ENCODE data around the gene CYP2A6.
"Not testable (repeated sequence)": the region's sequence is repeated elsewhere in the genome, so short reads cannot be mapped to it uniquely, and the experiment has no call there.

Gene CYP2A6

DNA sequence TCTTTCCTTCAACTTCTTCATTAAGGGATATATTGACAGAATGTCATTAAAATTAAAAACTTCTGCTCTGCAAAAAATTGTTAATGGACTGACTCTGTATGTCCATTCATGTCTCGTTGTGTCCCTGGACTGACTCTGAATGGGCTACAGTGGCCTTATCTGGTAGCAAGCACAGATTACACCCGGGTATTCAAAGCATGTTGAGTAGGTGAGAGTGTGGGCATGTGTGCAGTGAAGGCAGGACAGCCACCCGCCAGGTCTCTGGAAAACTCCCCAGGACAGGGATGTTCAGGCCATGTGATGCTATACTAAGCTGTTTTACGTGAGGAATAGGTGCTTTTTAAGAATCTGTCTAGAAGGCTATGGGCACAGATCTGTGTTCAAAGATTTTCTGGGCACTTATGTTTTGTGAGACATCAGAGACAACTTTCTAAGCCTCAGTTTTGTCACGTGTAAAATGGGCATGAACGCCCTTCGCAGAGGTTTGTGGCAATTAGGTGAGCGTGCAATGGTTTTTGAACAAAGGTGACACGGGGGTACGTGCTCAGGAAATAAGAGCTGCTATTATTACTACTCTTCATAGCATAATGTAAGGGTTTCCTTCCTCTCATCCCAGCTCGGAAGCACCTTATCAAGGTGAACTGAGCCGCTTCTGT lies 7.1 kb downstream of the CYP2A6 start:
- not testable (repeated sequence) for DNase-seq

DNA sequence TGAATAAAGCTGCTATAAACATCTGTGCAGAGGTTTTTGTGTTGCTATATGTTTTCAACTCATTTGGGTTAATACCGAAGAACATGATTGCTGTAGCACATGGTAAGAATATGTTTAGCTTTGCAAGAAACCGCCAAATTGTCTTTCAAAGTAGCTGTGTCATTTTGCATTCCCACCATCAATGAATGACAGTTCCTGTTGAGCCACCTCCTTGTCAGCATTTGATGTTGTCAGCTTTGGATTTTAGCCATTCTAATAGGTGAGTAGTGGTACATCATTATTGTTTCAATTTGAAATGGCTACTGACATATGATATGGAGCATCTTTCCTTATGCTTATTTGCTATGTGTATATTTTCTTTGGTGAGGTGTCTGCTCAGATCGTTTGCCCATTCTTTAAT lies 8.2 kb downstream of the CYP2A6 start:
- not testable (repeated sequence) for DNase-seq

DNA sequence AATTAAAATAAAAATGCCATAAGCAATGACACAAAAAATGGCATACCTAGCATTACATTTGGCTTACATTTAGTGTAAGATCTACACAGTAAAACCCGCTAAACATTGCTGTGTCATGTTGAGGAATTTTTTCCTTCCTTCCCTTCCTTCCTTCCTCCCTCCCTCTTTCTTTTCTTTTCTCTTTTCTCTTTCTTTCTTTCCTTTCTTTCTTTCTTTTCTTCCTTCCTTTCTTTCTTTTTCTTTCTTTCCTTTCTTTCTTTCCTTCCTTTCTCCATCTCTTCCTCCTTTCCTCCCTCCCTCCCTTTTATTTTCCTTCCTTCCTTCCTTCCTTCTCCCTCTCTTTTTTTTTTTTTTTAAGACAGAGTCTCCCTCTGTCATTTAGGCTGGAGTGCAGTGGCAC lies 11.8 kb downstream of the CYP2A6 start:
- not testable (repeated sequence) for DNase-seq

DNA sequence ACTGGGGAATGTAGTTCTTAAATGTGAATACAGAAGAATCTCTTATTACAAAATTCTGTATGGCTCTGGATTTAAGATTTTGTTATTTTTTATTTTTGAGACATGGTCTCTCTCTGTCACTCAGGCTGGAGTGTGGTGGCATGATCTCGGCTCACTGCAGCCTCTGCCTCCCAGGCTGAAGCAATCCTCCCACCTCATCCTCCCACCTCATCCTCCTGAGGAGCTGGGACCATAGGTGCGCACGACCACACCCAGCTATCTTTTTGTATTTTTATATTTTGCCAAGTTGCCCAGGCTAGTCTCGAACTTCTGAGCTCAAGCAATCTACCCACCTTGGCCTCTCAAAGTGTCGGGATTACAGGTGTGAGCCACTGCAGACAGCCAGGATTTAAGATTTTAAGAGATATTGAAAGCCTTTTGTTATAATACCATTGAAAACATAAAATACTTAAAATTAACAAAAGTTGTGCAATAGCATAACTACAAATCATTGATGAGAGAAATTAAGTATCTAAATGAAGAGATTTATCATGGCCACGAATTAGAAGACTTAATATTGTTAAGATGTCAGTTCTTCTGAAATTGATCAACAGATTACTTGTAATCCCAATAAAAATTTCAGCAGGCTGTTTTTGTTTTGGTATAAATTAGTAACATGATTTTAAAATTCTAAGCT lies 13.4 kb downstream of the CYP2A6 start:
- no peak for DNase-seq

DNA sequence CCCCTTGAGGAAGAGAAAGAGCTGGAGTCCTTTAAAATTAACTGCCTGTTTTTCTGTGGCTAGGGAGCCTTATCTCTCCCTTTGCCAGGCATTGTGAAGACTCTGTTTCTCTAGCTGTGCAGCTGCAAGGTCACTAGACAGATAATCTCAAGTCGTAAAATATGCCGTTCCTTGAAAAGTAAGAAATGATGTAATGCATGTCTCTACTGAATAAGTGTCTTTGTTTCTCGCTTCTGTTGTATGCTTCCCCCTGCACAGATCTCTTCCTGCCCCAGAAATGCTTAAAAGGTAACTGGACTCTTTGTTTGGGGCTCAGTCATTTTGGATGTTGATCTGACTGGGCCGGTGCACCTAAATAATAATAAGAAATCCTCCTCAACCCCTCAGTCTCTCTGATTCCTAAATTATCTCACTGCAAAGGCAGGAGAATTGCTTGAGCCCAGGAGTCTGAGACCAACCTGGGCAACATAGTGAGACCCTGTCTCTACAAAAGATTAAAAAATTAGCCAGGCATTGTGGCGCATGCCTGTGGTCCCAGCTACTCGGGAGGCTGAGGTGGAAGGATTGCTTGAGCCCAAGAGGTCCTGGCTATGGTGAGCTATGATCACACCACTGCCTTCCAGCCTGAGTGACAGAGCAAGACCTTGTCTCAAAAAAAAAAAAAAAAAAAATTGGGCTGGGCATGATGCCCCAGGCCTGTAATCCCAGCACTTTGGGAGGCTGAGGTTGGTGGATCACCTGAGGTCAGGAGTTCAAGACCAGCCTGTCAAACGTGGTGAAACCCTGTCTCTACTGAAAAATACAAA lies 16.3 kb downstream of the CYP2A6 start:
- DNase-seq = not testable (repeated sequence)

DNA sequence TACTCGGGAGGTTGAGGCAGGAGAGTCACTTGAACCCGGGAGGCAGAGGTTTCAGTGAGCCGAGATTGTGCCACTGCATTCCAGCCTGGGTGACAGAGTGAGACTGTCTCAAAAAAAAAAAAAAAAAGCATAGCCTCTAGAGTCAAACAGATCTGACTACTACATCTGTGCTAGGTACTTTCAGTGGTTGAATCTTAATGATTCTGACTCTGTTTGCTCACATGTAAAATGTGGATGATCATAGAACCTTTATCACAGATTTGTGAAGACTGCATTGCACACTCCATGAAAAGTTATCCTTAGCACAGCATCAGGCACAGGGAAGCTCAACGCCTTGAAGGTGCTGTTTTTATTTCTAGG lies 17.8 kb downstream of the CYP2A6 start:
- DNase-seq = not testable (repeated sequence)

DNA sequence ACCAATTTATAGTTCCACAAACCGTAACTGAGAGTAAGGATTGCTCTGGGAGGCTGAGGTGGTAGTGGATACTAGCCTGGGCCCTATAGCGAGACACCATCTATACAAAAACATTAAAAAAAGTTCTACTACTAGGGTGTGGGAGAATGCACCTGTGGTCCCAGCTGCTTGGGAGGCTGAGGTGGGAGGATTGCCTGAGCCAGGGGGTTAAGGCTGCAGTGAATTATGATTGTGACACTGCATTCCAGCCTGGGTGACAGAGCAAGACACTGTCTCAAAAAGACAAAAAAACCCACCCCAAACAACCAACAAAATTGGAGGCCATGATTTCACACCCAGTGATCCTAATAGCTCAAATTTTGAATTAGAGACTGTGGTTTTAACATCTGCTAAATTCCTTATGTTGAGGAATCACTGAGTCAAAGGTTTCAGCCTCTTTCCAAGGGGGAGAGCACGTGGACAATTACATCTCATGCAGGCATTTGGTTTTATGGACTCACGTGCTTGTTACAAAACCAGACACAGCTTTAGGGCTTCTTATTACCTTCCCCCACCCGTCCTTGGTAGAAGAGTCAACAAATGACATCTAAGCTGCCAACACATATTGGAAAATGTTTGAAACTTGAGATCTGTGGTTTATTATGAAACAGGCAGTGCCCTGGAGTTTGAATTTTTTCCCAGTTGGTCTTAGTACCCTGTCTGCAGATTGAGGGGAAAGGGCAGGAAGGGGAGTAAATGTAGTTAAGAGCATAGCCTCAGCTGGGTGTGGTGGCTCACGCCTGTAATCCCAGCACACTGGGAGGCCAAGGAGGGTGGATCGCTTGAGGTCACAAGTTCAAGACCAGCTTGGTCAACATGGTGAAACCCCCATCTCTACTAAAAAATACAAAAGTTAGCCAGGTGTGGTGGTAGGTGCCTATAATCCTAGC lies 18.5 kb downstream of the CYP2A6 start:
- no peak for DNase-seq

DNA sequence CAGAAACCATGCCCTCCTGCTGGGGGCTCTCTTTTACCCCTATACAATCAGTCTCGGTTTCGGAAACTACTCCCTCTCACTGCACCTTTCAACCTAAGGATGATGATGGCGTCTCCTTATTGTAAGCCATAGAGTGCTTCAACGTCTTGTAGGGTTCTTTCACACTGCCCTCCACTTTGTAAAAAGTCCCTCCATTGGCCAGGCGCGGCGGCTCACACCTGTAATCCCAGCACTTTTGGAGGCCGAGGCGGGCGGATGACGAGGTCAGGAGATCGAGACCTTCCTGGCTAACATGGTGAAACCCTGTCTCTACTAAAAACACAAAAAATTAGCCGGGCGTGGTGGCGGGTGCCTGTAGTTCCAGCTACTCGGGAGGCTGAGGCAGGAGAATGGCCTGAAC lies 19.5 kb downstream of the CYP2A6 start:
- not testable (repeated sequence) for DNase-seq

DNA sequence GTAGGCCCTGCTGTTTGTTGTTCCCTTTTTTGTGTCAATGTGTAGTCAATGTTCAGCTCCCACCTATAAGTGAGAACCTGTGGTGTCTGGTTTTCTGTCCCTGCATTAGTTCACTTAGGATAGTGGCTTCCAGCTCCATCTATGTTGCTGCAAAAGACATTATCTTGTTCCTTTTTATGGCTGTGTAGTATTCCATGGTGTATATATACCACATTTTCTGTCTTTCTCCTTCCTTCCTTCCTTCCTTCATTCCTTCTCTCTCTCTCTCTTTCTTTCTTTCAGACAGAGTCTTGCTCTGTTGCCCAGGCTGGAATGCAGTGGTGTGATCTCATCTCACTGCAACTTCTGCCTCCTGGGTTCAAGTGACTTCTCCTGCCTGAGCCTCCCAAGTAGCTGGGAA lies 21.0 kb downstream of the CYP2A6 start:
- DNase-seq = no peak

DNA sequence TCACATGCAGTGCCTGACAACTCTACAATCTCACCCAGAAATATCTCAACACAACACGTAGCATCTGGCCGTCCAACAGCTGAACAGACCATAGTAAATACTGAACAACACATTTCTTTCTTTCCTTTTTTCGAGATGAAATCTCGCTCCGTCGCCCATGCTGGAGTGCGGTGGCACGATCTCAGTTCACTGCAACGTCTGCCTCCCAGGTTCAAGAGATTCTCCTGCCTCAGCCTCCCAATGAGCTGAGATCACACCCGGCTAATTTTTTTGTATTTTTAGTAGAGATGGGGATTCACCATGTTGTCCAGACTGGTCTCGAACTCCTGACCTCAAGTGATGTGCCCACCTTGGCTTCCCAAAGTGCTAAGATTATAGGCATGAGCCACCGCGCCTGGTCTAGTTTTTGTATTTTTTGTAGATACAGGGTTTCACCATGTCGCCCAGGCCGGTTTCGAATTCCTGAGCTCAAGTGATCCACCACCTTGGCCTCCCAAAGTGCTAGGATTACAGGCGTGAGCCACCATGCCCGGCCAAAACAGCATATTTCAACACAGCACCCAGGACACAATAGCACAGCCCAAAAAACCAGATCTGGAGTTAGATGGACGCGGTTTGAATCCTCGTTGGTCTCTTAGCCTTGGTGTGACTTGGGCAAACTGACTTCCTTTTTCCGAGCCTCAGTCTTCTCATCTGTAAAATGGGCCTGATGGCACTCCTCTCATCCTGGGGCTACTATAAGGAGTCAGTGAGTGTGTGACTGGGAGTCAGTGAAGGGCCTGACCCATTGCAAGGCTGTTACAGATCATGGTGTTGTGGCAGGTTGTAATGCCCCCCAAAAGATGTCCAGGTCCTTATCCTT lies 22.6 kb downstream of the CYP2A6 start:
- no peak for DNase-seq

DNA sequence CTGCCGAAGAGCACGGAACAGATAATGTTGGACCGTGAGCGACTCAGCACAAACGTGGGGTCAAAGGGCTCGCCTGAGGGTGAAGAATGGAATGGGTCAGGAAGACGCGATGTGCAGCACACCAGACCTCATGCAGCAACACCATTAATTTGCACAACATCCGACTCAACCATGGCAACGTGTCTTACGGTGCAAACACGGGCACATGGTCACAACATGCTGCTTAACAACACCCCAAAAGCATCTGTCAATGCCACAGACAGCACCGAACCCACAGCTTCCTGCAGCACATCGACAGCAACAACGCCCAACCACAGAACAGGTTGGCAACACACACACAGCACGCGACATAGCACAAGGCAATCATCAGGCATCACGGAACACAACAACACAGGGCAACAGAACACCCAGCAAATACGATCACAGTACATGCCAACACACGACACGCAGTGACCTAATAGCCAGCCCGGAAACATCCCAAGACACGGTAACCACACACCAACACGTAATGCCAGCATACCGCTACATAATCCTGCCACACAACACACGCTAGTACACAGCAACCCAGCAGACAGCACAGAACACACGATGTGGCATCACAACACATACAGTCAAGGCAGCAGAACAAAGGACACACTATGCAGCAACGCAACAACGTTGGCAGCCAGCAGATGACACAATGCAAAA lies 23.4 kb downstream of the CYP2A6 start:
- DNase-seq = not testable (repeated sequence)

DNA sequence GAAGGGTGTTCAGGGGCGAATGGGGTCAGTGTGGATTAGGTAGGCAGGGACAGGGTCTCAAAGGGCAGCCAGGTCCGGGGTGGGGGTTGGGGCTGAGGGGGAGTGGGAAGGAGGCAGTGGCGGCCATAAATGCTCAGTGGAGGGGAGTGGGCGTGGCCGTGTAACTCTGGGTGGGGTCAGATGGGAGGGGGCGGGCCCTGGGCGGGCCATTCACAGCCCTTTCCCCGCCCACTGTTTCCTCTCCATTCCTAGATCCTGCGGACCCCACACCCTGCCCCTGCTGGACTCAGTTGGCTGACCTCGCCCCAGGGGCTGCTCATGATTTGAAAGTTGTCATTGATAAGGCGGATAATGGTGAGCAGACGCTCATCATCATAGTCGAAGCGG lies 23.9 kb downstream of the CYP2A6 start:
- not testable (repeated sequence) for DNase-seq

DNA sequence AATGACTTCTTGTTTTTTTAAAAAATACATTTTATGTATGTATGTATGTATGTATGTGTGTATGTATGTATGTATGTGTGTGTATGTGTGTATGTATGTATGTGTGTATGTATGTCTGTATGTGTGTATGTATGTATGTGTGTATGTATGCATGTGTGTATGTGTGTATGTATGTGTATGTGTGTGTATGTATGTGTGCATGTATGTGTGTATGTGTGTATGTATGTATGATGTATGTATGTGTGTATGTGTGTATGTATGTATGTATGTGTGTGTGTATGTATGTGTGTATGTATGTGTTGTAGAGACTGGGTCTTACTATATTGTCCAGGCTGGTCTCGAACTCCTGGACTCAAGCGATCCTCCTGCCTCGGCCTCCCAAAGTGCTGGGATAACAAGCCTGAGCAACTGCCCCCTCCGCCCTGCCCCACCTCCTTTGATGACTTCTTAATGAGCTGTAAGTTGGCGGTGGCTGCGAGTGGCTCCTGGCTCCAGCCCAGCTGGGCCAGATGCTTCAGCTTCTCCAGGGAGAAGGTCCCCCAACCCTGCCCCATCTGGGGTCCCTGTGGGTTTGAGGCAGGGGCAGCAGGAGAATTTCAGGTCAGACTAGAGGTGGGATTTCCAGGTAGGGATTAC lies 24.7 kb downstream of the CYP2A6 start:
- DNase-seq = not testable (repeated sequence)

DNA sequence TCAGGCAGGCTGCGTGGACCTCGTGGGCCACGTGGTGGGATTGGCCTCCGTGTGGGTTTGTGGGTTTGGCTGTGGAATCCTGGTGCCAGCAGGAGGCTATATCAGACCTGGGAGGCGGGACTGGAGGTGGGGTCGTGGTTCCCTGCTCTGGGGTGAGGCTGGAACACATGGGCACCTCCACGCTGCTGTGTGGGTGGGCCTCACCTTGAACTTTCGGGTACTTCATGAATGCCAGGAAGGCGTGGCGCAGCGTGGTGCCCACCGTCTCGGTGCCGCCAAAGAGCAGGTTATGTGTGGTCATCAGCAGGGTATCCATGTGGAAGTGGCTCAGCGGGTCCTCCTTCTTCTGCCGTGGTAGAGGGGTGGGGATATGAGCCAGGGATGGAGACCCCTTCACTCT lies 25.3 kb downstream of the CYP2A6 start:
- DNase-seq = not testable (repeated sequence)

DNA sequence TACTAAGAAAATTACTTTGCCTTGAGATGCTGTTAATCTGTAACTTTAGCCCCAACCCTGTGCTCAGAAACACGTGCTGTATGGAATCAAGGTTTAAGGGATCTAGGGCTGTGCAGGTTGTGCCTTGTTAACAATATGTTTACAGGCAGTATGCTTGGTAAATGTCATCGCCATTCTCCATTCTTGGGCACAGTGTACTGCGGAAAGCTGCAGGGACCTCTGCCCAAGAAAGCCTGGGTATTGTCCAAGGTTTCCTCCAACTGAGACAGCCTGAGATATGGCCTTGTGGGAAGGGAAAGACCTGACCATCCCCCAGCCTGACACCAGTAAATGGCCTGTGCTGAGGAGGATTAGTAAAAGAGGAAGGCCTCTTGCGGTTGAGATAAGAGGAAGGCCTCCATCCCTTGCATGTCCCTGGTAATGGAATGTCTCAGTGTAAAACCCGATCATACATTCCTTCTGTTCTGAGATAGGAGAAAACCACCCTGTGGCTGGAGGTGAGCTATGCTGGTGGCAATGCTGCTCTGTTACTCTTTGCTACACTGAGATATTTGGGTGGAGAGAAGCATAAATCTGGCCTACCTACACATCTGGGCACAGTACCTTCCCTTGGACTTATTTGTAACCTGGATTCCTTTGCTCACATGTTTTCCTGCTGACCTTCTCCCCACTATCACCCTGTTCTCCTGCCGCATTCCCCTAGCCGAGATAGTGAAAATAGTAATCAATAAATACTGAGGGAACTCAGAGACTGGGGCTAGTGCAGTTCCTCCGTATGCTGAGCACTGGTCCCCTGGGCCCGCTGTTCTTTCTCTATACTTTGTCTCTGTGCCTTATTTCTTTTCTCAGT lies 27.3 kb downstream of the CYP2A6 start:
- DNase-seq = not testable (repeated sequence)

DNA sequence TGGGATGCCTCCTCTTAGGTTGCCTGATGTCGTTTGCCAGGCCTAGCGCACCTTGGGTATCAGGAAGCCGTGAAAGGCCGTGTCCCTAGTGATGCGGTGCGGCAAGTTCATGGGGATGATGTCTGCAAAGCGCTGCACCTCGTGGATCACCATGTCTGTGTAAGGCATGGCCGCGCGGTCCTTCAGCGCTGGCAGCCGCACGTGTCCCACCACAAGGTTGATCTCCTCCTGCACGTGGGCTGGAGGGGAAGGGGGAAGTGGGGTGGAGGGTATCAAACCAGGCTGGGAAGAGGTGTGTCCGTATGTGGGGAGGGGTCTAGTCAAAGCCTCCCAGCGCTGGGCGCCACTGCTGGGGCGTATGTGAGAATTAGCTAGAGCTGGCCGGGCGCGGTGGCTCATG lies 28.1 kb downstream of the CYP2A6 start:
- no peak for DNase-seq

DNA sequence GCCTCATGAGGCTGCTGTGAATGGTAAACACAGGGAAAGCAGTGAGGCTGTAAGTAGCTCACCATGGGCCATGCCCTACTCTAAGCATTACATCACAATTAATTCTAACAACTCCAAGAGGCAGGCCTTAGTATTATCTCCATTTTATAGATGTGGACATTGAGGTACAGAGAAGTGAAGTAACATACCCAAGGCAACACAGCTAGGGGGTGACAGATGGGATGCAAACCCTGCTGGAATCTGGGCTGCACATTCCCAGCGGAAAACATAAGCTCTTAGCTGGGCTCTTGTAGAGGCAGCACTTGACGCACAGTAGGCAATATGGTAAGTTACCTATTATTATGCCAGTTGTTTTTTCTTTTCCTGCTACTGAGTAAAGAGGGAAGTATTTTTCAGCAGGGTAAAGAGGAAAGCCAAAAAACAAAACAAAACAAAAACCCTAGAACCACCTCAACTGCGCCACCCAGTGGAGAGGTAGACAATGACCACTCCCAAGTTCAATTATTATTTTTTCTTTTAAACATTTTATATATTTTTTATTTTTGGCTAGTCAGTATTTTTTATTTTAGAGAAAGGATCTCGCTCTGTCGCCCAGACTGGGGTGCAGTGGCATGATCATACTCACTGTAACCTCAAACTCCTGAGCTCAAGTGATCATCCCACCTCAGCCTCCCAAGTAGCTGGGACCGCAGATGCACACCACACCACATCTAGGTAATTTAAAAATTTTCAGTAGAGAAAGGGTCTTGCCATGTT lies 30.6 kb downstream of the CYP2A6 start:
- DNase-seq = not testable (repeated sequence)

DNA sequence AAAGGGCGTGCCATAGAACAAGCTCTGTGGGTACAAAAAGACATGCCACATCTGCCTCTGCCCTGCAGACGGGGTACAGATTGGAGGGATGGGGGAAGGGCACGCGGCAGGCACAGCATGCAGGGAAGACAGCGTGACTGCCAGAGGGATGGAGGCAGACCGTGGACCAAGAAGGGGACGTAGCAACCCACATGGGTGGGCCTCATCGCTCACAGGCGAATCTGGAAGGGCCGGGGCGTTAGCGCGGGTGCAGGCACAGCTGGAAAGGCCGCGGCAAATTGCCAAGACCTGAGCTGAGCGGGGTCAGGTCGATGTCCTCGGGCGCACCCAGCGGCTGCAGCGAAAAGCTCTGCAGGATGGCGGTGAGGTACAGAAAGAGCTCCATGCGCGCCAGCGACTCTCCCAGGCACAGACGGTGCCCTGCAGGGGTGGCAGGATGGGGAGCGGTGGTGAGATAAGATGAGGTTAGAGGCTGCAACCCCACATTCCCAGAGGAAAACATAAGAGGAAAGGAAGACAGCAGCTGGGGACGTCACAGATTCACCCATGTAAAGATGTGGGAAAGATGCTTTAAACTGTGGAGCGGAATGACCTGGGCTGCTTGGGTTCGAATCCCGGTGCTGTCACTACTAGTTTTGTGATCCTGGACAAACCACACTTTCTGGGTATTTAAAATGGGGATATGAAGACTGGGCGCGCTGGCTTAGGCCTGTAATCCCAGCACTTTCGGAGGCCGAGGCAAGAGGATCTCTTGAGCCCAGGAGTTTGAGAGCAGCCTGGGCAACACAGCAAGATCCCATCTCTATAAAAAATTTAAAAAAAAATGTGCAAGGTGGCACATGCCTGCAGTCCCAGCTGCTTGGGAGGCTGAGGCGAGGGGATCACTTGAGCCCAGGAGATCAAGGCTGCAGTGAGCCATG lies 31.5 kb downstream of the CYP2A6 start:
- not testable (repeated sequence) for DNase-seq
